Lung microvascular endothelial cell (primary cell): ENCODE data around the gene GSS. TPM values are rescaled to one million over a fixed set of nuclear protein-coding genes. Genes with fewer than 3 reads are reported as not detected.
A peak's percentile ranks its signal among the peaks of the same experiment; 100 is the strongest.

Experiments
- DNase-seq, 2 donors: peaks; one replicate each; pipeline versions ENCODE4 v3.0.0 to v3.0.0-alpha.2; 2010; ENCODE audit warnings: low read depth in 2 of 2
- total RNA-seq: library from RNA; depleted of rRNA; stranded (reverse); fragments of >200 nt; gene quantifications from 2 replicates; pipeline ENCODE4 v1.2.1, GENCODE V29; 2014

The GSS gene
- 54.3 and 61.1 TPM in 2 replicates for total RNA-seq

DNA sequence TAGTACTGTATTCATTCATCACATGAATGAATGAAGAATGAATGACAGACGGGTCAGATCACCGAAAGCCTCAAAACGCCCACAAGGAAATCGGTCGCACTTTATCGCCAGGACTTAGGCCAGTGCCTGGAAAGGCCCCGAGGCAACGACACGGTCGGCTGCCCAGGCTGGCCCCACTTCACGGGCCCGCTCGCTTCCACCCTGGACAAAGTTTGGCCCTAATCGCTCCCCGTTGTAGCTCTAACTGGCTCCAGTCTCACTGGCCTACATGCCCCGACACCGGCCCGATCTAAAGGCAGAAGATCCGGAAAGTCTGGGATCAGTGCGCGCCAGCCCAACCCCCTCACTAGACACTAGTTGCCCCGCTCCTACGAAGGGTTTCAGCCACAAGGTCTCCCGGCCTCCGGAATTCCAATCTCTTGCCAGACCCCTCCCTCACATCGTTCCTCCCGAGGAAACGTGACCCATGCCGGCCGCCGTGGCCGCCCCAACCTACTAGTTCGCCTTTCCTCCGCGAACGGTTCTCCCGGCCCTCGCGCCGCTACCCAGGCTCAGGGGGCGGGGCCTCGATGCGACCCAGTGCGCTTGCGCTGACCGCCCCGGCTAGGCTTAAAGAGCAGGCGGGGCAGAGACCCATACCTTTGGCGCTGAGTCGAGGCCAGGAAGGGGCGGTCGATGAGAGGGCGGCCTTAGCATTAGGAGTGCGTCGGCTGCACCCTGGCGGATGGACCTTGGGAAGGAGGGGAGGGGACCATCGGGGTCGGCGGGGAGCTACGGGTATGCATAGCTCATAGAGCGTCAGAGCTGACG is at the start of gene GSS, which contains the start of gene MYH7B:
TSS of gene GSS (minus strand) at position 576 of the 810 bp plus-strand sequence. CDS start 3,954 bp downstream, outside the sequence.
TSS of gene MYH7B (plus strand) at position 638 of the 810 bp plus-strand sequence. CDS start 22,138 bp downstream, outside the sequence.
- peak; percentile 96 to 97 for DNase-seq

GRCh38 chr20:35004749-35005462 is 49.3 kb upstream of the GSS start:
- no peak for DNase-seq

DNA sequence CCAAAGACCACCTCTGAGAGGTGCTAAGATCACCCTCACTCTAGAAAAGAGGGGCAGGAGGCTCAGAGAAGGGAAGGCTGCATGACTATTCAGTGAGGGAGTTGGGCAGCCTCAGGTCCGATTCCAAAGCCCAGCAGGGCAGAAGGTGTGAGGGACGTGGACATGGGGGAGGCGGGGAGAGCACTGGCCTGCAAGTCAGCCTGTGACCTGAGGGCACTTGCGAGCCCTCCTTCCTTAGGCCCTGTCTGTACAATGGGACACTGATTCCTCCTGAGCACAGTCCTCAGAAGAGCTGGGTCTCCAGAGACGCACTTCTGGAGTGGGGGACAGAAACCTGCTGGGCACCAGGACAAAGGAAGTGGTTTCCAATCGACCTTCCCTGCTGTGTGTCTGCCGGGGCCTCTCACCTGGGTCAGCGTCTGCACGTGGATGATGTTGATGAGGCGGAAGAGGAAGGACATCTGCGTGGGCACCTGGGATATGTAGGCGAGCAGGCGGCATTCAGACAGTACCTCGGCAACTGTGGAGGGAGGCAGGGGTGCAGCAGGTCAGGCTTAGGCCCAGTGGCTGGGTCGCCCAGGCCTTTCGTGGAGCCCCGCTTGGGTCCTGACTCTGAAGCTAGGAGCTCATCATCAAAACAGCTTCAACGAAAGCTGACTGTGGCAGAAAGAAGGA is 48.6 kb upstream of the GSS start:
- DNase-seq, result no peak

- no peak for DNase-seq
Measured at GRCh38 chr20:35003211-35004031, 47.8 kb upstream of the GSS start.

GRCh38 chr20:35002426-35003210 is 47.0 kb upstream of the GSS start:
- no peak for DNase-seq

DNA sequence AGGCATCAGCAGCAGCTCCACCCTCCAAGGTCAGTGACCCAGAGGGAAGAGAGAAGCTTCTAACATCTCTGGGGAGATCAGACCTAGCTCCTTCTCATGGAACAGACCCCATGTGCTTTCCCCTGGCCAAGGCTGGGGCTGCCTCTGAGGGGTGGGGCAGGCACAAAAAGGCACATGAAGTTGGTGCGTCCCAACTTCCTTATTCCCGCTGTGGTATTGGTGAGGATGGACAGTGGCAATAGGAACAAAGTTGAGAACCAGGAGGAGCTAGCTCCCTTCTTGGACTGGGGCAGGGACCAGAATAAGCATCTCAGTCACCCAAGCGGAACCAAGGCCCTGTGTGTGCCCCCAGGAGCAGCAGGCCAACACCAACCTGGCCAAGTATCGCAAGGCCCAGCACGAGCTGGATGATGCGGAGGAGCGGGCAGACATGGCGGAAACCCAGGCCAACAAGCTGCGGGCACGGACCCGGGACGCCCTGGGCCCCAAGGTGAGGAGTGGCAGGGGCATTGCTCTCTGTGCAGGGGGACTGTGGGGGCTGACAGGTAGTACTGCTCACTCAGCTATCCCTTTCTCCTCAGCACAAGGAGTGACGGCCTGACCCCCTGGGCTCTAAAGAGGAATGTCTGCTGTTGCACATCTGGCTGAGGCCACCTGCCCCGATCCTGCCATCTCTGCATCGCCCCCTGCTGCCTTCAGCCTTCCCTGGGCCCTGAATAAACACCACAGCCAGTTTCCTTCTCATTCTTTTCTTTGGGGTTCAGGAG is 46.2 kb upstream of the GSS start:
- peak in 1 of 2 donors; percentile 34 for DNase-seq

DNA sequence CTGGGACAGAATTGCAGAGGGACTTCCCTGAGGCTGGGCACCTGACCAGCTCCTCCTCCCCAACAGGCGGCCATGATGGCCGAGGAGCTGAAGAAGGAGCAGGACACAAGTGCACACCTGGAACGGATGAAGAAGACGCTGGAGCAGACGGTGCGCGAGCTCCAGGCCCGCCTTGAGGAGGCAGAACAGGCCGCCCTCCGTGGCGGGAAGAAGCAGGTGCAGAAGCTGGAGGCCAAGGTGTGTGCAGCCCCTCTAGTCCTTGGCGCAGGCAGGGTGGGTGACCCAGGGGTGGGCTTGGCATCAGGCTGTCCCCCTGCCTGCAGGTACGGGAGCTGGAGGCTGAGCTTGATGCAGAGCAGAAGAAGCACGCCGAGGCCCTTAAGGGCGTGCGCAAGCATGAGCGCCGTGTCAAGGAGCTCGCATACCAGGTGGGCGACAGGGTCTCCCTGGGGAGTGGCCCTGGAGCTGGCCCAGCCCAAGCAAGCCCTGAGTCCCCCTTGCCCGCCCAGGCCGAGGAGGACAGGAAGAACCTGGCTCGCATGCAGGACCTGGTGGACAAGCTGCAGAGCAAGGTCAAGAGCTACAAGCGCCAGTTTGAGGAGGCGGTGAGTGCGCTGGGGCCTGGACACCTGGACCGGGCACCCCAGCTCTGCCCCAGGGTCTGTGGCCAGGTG is 45.5 kb upstream of the GSS start:
- no peak for DNase-seq

- DNase-seq, result no peak
Measured at GRCh38 chr20:35000311-35000921, 44.8 kb upstream of the GSS start.

GRCh38 chr20:34999782-35000181 is 44.2 kb upstream of the GSS start:
- no peak for DNase-seq

- no peak for DNase-seq
Measured at GRCh38 chr20:34999021-34999451, 43.4 kb upstream of the GSS start.

DNA sequence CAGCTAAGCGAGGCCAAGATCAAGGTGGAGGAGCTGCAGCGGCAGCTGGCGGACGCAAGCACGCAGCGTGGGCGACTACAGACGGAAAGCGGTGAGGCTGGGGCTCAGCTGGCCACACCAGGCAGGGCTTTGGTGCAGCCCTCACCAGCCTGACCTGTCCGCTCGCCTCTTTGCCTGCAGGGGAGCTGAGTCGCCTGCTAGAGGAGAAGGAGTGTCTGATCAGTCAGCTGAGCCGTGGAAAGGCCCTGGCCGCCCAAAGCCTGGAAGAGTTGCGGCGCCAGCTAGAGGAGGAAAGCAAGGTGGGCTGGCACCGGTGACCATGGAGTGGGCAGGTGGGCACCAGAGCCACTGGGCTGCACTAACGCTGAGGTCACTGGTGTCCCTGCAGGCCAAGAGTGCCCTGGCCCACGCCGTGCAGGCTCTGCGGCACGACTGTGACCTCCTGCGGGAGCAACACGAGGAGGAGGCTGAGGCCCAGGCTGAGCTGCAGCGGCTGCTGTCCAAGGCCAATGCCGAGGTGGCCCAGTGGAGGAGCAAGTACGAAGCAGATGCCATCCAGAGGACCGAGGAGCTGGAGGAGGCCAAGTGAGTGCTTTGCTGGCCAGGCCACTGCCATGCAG is 42.8 kb upstream of the GSS start:
- DNase-seq, result no peak

GRCh38 chr20:34997774-34998173 is 42.2 kb upstream of the GSS start:
- no peak for DNase-seq

GRCh38 chr20:34997131-34997561 is 41.5 kb upstream of the GSS start:
- DNase-seq, result no peak

- DNase-seq, result no peak
Measured at GRCh38 chr20:34996243-34997028, 40.8 kb upstream of the GSS start.

- DNase-seq, result no peak
Measured at GRCh38 chr20:34995696-34996095, 40.1 kb upstream of the GSS start.

GRCh38 chr20:34995192-34995591 is 39.6 kb upstream of the GSS start:
- DNase-seq, result no peak

DNA sequence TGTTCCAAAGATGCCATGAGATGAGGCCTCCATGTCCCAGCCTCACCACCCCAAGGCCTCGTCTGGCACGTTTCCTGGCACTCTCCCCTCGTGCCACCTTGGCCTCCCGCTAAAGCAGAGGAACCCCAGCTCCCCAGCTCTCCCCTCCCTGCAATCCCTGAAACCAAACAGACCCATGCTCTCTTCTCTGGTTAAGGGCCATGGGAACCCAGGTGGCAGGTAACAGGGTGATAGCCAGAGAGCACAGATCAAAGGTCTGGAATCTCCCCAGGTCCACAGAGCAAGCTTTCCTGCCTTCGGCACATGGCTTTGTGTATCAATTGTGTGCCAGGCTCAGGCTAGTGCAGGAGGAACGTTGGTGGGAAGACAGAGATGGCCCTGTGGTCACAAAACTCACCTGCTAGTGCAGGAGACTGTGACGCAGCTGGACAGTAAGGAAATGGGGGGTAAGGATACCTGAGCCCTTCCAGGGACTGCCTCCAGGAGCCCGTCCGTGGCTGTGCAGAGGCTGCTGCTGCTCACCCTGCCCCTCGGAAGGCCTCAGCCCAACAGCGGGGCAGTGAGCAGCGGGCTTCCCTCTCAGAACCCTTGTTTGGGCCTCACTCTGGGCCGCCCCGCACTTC is 39.0 kb upstream of the GSS start:
- DNase-seq, result no peak
